ENCODE data around the gene LRIF1.
A peak's percentile ranks its signal among the peaks of the same experiment; 100 is the strongest.
"Not testable (repeated sequence)": the region's sequence is repeated elsewhere in the genome, so short reads cannot be mapped to it uniquely, and the experiment has no call there.

Gene LRIF1, protein sequence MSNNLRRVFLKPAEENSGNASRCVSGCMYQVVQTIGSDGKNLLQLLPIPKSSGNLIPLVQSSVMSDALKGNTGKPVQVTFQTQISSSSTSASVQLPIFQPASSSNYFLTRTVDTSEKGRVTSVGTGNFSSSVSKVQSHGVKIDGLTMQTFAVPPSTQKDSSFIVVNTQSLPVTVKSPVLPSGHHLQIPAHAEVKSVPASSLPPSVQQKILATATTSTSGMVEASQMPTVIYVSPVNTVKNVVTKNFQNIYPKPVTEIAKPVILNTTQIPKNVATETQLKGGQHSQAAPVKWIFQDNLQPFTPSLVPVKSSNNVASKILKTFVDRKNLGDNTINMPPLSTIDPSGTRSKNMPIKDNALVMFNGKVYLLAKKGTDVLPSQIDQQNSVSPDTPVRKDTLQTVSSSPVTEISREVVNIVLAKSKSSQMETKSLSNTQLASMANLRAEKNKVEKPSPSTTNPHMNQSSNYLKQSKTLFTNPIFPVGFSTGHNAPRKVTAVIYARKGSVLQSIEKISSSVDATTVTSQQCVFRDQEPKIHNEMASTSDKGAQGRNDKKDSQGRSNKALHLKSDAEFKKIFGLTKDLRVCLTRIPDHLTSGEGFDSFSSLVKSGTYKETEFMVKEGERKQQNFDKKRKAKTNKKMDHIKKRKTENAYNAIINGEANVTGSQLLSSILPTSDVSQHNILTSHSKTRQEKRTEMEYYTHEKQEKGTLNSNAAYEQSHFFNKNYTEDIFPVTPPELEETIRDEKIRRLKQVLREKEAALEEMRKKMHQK

DNA sequence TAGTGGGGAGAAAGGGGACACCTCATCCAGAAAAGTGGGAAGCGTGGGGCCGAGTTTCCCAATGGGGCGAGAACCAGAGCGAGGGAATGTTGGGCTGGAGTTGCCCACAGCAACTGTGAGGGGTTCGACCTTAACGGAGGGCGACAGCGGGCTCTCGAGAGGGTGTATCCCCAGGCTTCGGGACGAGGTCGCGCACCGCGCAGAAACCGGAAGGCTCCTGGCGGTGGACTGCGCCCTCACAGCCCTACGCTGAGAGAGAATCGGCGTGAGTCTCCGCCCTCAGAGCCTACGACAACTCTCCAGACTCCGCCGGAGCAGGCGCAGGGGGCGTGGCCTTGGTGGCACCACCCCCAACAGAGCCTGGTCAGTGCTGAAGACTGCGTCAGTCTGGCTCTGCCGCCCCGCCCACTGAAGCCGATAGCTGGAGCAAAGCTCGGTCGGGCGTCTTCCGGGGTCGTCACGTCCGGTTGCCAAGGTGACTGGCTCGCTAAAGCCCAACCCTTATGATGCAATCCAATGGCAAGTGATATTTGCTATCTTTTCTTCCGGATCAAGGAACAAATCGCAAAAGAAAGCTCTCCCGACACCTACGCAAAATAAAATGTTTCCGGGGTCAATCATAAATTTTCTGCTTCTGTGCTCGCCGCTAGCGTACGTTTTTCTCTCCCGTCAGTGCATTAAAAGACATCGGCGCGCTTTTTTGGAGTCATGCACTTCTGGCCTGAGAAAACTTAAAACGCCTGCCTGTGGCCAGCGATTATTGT is at the start of gene LRIF1:
TSS of gene LRIF1 (minus strand) at position 232 of the 764 bp plus-strand sequence. CDS start 234 bp downstream, outside the sequence.
- DNase-seq (ENCODE audit: low spot score) = peak; percentile 98

DNA sequence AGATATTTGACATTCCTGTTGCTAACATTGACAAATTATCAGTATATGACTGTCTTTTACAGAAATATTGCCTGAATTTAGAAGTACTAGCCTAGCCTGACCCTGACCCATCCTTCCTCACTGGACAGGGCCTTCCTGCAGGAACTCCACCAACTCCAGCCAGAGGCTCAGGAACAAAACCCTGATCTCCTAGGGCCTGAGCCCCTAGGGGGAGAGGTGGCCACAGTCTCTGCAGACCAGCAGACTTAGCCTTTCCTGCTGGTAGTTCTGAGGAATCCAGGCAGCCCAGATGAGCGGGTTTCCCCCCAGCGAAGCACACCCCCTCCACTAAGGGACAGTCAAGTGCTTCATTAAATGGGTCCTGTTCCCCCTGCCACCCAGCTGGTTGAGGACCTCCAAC is 44.3 kb upstream of the LRIF1 start:
- DNase-seq (ENCODE audit: low spot score) = no peak

DNA sequence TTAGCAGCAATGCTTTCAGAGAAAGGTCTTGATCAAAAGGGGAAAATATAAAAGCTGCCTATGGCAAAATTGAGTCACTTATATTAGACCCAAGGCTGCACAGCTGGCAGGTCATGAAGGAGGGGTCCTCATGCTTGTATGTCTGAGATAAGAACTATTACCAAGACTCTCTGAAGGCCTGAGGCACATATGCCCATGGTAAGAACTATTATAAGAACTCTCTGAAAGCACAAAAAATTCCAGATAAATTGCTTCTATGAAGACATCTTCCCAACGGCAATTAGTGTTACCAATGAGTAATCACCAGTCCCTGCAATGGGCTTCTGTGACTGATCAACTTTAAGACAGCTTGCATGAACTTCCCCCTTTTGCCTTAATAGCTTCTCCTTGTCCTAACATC is 42.8 kb upstream of the LRIF1 start:
- no peak for DNase-seq (ENCODE audit: low spot score)

DNA sequence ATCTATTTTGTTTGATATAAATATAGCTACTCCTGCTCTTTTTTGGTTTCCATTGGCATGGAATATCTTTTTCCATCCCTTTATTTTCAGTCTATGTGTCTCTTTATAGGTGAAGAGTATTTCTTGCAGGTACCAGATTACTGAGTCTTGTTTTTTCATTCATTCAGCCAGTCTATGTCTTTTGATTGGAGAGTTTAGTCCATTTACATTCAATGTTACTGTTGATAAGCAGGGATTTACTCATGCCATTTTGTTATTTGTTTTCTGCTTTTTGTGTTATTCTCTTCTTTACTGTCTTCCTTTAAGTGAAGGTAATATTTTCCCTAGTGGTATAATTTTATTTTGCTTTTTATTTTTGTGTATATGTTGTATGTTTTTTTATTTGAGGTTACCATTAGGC is 35.9 kb upstream of the LRIF1 start:
- DNase-seq (ENCODE audit: low spot score) = not testable (repeated sequence)

DNA sequence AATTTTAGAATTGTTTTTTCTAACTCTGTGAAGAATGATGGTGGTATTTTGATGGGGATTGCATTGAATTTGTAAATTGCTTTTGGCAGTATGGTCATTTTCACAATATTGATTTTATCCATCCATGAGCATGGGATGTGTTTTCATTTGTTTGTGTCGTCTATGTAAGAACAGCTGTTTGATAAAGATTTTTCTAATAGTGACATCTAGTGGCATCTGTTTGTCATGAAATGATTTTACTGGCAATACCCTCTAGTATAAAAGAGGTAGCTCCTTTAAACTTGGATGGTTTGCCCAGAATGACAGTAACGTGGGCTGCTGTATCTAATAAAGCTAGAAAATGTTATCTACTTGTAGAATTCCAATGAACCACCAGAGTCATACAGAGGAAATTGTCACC is 28.6 kb upstream of the LRIF1 start:
- DNase-seq (ENCODE audit: low spot score) = not testable (repeated sequence)

DNA sequence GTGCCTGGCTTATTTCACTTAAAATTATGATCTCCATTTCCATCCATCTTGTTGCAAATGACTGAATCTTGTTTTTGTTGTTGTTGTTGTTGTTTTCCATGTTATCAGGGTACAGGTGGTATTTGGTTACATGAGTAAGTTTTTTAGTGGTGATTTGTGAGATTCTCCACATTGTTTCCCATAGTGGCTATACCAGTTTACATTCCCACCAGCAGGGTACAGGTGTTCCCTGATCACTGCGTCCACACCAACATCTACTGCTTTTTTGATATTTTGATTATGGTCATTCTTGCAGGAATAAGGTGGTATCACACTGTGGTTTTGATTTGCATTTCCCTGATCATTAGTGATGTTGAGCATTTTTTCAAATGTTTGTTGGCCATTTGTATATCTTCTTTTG is 27.6 kb upstream of the LRIF1 start:
- not testable (repeated sequence) for DNase-seq (ENCODE audit: low spot score)

DNA sequence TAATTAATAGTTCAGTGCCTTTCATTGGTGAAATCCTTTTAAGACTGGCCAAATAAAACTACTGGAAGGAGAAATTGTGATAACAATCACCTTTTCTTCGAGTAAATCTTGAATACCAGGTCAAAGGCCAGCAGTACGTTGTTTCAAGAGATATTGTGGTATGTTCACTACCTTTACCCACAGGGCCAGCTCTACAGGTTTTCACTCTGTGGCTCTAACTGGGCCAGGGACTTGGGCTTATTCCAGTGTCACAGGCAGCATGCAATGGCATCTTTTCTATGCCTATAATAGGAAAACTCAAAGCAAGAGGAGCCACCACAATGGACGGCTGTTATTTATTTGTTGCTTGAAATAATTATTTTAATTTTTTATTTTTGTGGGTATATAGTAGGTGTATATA is 26.8 kb upstream of the LRIF1 start:
- no peak for DNase-seq (ENCODE audit: low spot score)

DNA sequence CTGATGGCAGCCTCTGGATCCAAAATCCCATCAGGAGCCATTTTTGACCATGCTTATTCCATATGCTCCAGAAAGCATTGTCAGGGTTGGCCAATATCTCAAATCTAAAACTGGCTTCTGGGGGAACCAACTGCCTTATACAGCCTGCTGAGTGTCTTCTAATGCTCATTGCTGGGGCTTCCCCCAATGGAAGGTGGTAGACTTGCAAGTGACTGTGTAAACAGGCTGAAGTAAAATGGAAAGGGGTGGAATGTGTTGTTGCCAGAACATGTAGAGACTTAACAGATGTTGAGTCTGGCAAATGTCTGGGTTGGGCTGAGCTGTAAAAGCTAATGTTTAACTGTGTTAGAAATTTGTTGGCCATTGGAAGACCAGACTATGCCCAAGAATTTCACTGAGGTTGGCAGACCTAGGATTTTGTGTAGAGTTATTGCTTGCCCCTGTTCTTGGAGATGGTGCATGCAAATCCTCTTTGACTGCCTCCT is 22.7 kb upstream of the LRIF1 start:
- no peak for DNase-seq (ENCODE audit: low spot score)

DNA sequence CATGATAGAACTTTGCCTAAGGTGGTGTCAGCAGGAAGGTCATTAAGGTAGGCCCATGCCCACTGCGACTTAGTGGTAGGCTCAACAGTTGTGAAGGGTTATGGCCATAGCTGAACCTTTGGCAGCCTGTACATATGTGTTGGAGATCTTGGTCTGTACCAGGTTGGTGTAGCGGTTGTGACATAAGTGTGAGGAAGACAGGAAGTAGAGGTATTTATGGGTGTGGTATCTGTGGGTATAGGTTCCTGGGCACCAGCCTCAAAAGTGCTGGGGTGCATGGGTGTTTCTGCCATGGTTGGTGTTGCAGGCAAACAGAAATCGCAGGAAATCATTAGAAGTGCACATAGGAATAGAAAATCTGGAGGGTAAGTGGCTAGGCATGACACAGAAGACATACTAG is 18.6 kb upstream of the LRIF1 start:
- DNase-seq (ENCODE audit: low spot score) = no peak

DNA sequence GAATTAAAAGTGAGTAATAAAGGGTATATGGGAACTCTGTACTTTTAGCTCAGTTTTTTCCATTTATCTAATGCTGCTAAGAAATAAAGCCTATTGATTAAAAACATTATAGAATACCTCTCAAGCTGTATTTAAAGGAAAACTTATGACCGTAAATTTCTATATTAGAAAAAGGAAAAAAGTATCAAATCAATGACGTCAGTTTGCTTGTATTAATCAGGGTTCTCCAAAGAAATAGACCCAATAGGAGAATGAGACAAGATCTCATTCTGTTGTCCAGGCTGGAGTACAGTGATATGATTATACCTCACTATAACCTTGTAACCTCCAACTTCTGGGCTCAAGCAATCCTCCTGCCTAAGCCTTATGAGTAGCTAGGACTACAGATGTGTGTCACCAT is 15.4 kb upstream of the LRIF1 start:
- no peak for DNase-seq (ENCODE audit: low spot score)

DNA sequence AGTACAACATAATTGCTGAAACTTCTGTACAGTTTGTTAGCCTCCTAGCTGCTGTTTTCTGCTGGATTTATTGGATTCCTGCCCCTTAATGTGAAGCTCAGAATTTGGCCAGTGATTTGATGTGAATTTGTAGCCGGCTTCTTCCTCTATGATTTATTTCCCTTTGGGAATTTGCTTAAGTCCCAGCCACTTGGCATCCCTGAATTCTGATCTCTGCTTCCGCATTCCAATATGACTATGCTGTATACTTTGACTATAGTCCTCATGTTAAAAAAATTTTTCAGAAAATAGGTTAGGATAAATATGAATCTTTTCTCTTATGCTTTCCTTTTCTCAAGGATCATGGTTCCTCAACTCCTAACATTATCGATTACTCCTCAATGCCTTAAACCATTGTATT is 12.4 kb upstream of the LRIF1 start:
- peak; percentile 22 for DNase-seq (ENCODE audit: low spot score)

DNA sequence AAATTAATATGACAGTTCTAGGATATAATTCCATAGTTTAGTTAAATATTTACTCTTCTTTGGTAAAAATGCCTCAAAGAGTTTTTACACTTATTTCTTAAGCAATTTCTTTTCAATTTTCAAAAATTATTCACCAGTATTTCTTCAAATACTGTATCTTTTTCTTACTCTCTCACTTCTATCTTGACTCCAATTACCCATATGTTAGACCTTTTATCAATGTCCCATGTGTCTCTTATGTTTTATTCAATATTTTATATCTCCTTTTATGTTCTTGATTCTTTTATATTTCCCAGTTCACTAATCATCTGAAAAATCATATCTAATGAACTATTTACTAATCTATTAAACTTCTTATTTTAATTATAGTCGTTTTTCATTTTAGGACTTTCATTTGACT is 11.5 kb upstream of the LRIF1 start:
- DNase-seq (ENCODE audit: low spot score) = no peak

DNA sequence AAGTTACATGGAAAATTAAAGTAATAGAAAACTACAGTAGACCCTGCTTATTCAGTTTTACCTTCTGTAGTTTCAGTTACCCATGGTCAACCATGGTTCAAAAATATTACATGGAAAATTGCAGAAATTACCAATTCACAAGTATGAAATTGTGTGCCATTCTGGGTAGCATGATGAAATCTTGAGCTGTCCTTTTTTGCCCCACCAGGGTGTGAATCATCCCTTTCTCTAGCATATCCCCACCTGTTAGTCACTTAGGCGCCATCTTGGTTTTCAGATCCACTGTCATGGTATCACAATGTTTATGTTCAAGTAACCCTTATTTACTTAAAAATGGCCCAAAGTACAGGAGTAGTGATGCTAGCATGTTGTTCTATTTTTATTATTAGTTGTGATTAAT is 3.5 kb upstream of the LRIF1 start:
- no peak for DNase-seq (ENCODE audit: low spot score)

DNA sequence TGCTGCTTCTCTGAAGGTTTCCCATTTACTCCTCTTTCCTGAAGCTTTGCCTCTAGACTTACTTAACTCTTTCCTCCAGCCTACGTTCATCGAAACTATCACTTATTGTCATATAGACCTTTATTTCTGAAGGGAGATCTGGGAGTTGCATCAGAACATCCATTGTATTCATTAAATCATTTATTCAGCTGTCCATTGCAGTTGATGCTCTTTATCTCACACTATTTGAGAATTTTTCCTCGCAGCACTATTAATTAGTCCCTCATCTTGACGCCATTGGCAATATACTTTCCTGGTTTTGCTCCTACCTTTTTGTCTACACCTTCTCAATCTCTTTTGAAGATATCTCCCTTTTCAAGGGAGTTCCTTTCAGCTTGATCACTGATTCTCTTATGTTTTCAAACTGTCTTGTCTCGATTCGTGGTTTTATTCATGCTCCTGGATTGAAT is 757 bp upstream of the LRIF1 start:
- DNase-seq (ENCODE audit: low spot score) = no peak

DNA sequence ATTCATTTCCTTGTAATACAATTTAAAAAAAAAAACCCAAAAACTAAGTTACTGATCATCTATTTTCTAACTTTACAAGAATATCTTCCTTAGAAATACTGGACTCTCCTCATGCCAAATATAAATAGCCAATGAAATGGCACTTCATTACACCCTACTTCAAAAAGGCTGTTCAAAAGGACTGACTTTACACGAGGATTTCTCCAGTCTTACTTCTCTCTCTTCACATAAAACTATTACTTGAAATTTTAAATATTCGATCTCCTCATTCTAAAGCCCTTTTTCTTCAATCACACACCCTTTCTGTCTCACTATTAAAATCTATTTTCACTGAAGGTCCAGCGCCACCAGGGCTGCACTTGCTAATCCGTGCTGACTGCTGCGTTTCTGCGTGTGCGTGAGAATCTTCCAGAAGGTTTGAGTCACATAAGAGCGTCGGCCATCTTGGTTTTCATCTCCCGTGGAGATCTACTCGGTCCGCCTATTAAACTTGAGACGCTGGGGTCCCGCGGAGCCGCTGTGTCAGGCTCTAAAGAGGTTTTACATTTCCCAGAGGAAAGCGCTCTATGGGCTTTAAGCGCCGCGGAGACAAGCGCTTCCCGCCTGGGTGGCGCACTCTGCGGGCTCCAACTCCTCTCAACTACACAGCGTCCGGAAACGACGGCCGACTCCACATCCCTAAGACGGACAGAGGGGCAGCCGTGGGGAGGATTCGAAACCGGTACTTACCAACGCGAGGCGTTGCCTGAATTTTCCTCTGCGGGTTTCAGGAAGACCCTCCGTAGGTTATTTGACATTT is 631 bp downstream of the LRIF1 start:
- DNase-seq (ENCODE audit: low spot score) = peak; percentile 69

DNA sequence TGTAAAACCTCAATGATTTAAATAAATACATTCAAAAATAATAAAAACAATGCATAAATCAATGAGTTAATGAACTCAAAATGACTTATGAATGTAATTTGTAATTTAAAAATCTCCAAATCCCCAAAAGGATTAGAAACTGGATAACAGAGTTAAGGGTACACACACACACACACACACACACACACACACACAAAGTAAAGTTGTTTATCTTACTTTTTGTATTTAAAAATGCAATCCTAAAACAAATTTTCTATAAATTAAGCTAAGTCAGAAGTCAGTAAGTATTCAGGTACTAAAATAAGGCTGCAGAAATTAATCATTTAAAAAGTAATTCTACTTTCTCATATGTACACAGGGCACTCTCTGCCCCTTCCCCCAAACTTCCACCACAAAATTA is 1.8 kb downstream of the LRIF1 start:
- DNase-seq (ENCODE audit: low spot score) = no peak

DNA sequence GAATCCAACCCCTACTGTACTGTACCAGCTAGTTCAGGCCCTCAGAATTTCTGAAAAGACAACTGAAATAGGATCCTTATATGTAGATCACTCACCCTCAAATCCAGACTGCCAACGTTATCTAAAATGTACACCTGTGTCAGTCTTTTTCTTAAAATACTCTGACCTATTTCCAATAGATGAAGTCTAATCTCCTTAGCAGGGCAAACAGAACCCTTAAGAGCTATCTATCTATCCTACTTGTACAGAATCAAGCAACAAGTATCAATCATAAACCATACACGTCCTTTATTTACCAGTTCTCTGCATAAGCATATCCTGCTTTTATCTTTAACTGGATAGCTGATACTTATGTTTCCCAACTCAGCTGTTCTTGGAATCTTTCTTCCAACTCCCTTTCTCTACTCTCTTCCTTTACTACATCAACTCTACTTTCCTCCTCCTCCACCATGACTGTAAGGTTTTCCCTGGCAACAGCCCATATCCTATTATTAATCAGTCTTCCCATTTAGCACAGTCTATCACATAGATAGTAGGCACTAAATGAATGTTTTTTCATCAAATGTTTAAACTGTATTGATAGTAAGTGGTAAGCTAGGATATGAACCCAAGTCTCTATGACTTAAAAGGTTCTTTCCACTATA is 2.8 kb downstream of the LRIF1 start:
- no peak for DNase-seq (ENCODE audit: low spot score)

DNA sequence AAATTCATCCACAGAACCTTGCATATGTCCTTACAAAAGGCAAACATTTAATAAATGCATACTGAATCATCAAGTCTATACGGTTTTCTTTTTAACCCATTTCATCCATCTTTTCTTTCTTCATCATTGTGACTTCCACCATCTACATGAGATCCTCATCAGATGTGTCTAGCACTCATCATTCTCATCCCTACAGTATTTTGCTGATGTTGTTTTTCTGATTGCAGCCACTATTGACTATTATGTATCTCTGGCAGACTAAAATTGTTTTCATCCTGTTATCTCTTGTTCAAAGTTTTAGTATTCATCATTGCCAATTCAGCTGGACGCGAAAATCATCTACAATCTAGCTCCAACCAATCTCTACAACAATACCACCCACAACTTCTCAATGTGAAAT is 5.9 kb downstream of the LRIF1 start:
- DNase-seq (ENCODE audit: low spot score) = no peak

DNA sequence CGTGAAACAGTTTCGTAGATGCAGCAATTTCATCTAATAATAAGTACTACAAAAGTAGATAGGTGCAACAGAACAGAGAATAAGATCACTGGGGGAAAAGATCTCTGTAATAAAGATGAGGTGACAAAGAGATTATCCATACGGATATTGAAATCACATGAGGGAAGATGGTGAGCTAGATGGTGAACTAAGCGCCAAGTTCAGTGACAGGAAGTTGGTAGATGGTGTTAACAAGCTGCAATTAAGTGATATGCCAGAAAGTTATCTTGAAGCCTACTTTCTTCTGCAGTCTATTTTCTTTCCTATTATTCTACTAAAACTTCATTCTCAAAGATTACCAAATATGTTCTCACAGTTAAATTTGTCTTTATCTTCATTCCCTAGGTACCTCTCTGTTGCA is 7.1 kb downstream of the LRIF1 start:
- DNase-seq (ENCODE audit: low spot score) = no peak

DNA sequence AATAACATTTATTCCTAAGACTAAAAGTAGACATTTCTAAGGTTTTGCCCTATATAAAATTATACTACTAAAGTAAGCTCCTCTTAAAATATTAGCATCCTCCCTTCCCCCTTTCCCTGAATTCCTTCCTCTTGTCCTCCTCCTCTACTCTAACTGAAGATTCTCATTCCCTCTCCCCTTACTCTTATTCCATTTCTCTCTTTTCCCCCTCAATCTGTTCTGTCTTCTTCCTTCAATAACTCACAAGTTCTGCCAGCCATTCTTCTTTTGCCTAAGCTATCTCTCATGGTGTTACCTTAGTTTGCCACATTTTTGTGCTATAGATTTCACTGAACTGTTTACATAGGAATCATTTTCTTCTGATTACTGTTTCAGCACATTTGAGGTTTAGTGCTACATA is 10.7 kb downstream of the LRIF1 start:
- no peak for DNase-seq (ENCODE audit: low spot score)

DNA sequence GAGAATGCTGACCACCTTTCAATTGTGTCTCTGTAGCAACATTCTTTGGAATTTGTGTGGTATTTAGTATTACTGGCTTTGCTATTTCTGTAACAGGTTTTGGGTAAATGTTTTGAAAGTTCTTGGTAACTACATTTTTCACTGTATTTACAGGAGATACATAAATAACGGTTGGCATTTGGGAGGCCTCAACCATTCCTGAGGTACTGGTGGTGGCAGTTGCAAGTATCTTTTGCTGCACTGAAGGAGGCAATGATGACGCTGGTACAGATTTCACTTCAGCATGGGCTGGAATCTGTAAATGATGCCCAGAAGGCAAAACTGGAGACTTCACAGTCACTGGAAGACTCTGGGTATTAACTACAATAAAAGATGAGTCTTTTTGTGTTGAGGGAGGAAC is 11.7 kb downstream of the LRIF1 start:
- DNase-seq (ENCODE audit: low spot score) = no peak
